ENCODE data around the gene RAB5B. TPM values are rescaled to one million over a fixed set of nuclear protein-coding genes. Genes with fewer than 3 reads are reported as not detected.

Gene RAB5B
- total RNA-seq, result 139 TPM

GRCh38 chr12:55973599-55974307 is at the start of gene RAB5B:
RAB5B (plus strand) TSS chr12:55974078; CDS start chr12:55986961, 12,883 bp downstream.
- DNase-seq (ENCODE audit: low spot score), result peak; percentile 99

GRCh38 chr12:55925371-55925770 is 48.5 kb upstream of the RAB5B start:
- no peak for DNase-seq (ENCODE audit: low spot score)

- no peak for DNase-seq (ENCODE audit: low spot score)
These were observed 47.8 kb upstream of the RAB5B start for GRCh38 chr12:55925870-55926737.

- peak; percentile 90 for DNase-seq (ENCODE audit: low spot score)
These were observed 46.9 kb upstream of the RAB5B start for GRCh38 chr12:55926738-55927587.

- peak; percentile 89 for DNase-seq (ENCODE audit: low spot score)
These were observed 46.0 kb upstream of the RAB5B start, which contains the start of gene PYM1 for GRCh38 chr12:55927588-55928502. PYM1 (minus strand) TSS chr12:55927894; CDS start chr12:55927761, 133 bp downstream.

GRCh38 chr12:55929306-55929791 is 44.5 kb upstream of the RAB5B start:
- DNase-seq (ENCODE audit: low spot score), result peak; percentile 54

GRCh38 chr12:55930771-55931316 is 43.0 kb upstream of the RAB5B start, which contains the start of gene DGKA:
DGKA (plus strand) TSS chr12:55931162; CDS start chr12:55936504, 5,342 bp downstream.
- peak; percentile 57 for DNase-seq (ENCODE audit: low spot score)

GRCh38 chr12:55931317-55931779 is 42.5 kb upstream of the RAB5B start:
- no peak for DNase-seq (ENCODE audit: low spot score)

- peak; percentile 66 for DNase-seq (ENCODE audit: low spot score)
These were observed 41.9 kb upstream of the RAB5B start for GRCh38 chr12:55931780-55932550.

- DNase-seq (ENCODE audit: low spot score), result no peak
These were observed 41.3 kb upstream of the RAB5B start for GRCh38 chr12:55932551-55932910.

GRCh38 chr12:55933169-55933798 is 40.6 kb upstream of the RAB5B start:
- DNase-seq (ENCODE audit: low spot score), result peak; percentile 79

- no peak for DNase-seq (ENCODE audit: low spot score)
These were observed 39.8 kb upstream of the RAB5B start for GRCh38 chr12:55933799-55934742.

- DNase-seq (ENCODE audit: low spot score), result no peak
These were observed 39.1 kb upstream of the RAB5B start for GRCh38 chr12:55934773-55935172.

GRCh38 chr12:55935738-55936151 is 38.1 kb upstream of the RAB5B start:
- no peak for DNase-seq (ENCODE audit: low spot score)

GRCh38 chr12:55937981-55938380 is 35.9 kb upstream of the RAB5B start:
- DNase-seq (ENCODE audit: low spot score), result no peak

GRCh38 chr12:55938826-55939501 is 34.9 kb upstream of the RAB5B start:
- no peak for DNase-seq (ENCODE audit: low spot score)
